ENCODE measurements around the gene PIGS. TPM values are rescaled to one million over a fixed set of nuclear protein-coding genes. Genes with fewer than 3 reads are reported as not detected.
A peak's percentile ranks its signal among the peaks of the same experiment; 100 is the strongest.

Gene PIGS
- total and polyA plus RNA-seq, 8 donors, result 14.7 to 105 (median 28.9) TPM

GRCh38 chr17:28547096-28547622, 24.2 kb downstream of the PIGS start:
- TF ChIP-seq POLR2A (IDR thresholded peaks at IDR 0.05) (no peak), CTCF (IDR thresholded peaks at IDR 0.05) (no peak), POLR2AphosphoS5 (IDR thresholded peaks at IDR 0.05) (no peak)
- 88 to 93% (median 90%) methylated on average over 3 to 14 of the region's 14 CpGs for WGBS, 5 donors
- intact Hi-C loops (cut with DNase I; ENCODE audit: low total_unique reads), result no loop called here
- H3K27ac ChIP-seq, result peak overlapping the region in 1 of 5 donors; percentile 47
- H3K27me3 ChIP-seq, result no peaks in the 10 kb centered on the region
- H3K4me3 ChIP-seq, result no peak overlapping the region
- H3K36me3 ChIP-seq, result peaks cover 4 to 18% (median 15%) of the 10 kb centered on the region in 4 donors
- peaks cover 6 to 40% (median 31%) of the 10 kb centered on the region in 4 donors for H3K4me1 ChIP-seq
- DNase-seq, result no peak
- H3K9me3 ChIP-seq, result no peaks in the 10 kb centered on the region

GRCh38 chr17:28545787-28546415, 25.4 kb downstream of the PIGS start:
- H3K9me3 ChIP-seq, result no peaks in the 10 kb centered on the region
- TF ChIP-seq CTCF (IDR thresholded peaks at IDR 0.05) (no peak), POLR2AphosphoS5 (IDR thresholded peaks at IDR 0.05) (no peak), POLR2A (IDR thresholded peaks at IDR 0.05) (no peak), EP300 (IDR thresholded peaks at IDR 0.05) (no peak)
- H3K27ac ChIP-seq, result no peak overlapping the region
- 71 to 78% (median 73%) methylated on average over 6 of the region's 6 CpGs for WGBS, 5 donors
- no peak overlapping the region for H3K4me3 ChIP-seq
- H3K27me3 ChIP-seq, result no peaks in the 10 kb centered on the region
- peaks cover 4 to 18% (median 15%) of the 10 kb centered on the region in 4 donors for H3K36me3 ChIP-seq
- no peak for DNase-seq
- intact Hi-C loops (cut with DNase I; ENCODE audit: low total_unique reads), result no loop called here
- peaks cover 3 to 28% (median 18%) of the 10 kb centered on the region in 4 donors for H3K4me1 ChIP-seq

GRCh38 chr17:28545141-28545503, 26.2 kb downstream of the PIGS start:
- 75 to 85% (median 81%) methylated on average over 2 of the region's 2 CpGs for WGBS, 5 donors
- Histone ChIP-seq H3K4me1 (peaks cover 3 to 20% (median 12%) of the 10 kb centered on the region in 4 donors), H3K27me3 (no peaks in the 10 kb centered on the region), H3K36me3 (peaks cover 4 to 18% (median 15%) of the 10 kb centered on the region in 4 donors), H3K27ac (no peak overlapping the region), H3K4me3 (no peak overlapping the region), H3K9me3 (no peaks in the 10 kb centered on the region)
- TF ChIP-seq POLR2A (IDR thresholded peaks at IDR 0.05) (no peak), POLR2AphosphoS5 (IDR thresholded peaks at IDR 0.05) (no peak), EP300 (IDR thresholded peaks at IDR 0.05) (no peak), CTCF (IDR thresholded peaks at IDR 0.05) (no peak)
- intact Hi-C loops (cut with DNase I; ENCODE audit: low total_unique reads), result no loop called here
- no peak for DNase-seq

GRCh38 chr17:28544402-28545140, 26.8 kb downstream of the PIGS start:
- Histone ChIP-seq H3K4me1 (peaks cover under 1 to 15% (median 9%) of the 10 kb centered on the region in 4 donors), H3K27ac (no peak overlapping the region), H3K9me3 (no peaks in the 10 kb centered on the region), H3K4me3 (no peak overlapping the region), H3K27me3 (no peaks in the 10 kb centered on the region), H3K36me3 (peaks cover 4 to 18% (median 15%) of the 10 kb centered on the region in 4 donors)
- intact Hi-C loops (cut with DNase I; ENCODE audit: low total_unique reads), result no loop called here
- 84 to 88% (median 86%) methylated on average over 4 of the region's 4 CpGs for WGBS, 5 donors
- TF ChIP-seq POLR2A (IDR thresholded peaks at IDR 0.05), result no peak
- no peak for TF ChIP-seq POLR2AphosphoS5 (IDR thresholded peaks at IDR 0.05)
- TF ChIP-seq EP300 (IDR thresholded peaks at IDR 0.05), result no peak
- no peak for TF ChIP-seq CTCF (IDR thresholded peaks at IDR 0.05)
- no peak for DNase-seq
